Peyer's patch (tissue), 4 donors: ENCODE data around the gene WWP2.

ENCODE experiments used
- POLR2A ChIP-seq, 2 donors: fragments of 450-650 bp; IDR thresholded peaks; one replicate each; pipeline ENCODE4 v1.5.1; 2017; ENCODE audit warnings: antibody characterized with exemption in 2 of 2, mild to moderate bottlenecking in 2 of 2, moderate library complexity in 2 of 2
- TF ChIP-seq, protein P1 (sequence below), 6 experiments: fragments of 450-650 bp in 4 of 6; fragments of 200-600 bp in 2 of 6; sonication (generic) in 1 of 6; IDR thresholded peaks; one replicate each; pipeline ENCODE4 v1.5.1; 2017 to 2019; ENCODE audit warnings: antibody characterized with exemption in 6 of 6, mild to moderate bottlenecking in 3 of 6, moderate library complexity in 1 of 6

DNA sequence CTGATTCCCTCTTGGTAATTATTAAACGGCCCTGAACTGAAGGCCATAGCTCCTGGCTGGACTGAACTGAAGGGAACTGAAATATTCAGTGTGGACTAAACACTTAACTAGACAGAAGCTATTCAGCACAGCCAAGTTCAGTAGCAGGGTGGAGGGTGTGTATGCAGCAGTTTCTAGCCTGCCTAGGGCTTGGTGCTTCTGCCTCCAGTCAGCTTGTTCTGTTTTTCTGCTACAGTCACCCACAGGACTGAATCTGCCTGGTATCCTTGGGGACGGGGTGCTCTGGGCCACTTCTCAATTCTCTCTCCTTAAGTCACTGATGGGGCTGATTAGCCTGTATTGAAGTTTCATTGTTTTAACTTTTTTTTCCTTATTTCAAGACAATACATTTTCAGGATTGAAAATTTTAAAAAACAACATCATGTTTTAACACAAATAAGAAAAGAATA is 77.1 kb downstream of the WWP2 start:
- TF ChIP-seq POLR2A (IDR thresholded peaks at IDR 0.05), result no peak
- TF ChIP-seq, protein P1, sequence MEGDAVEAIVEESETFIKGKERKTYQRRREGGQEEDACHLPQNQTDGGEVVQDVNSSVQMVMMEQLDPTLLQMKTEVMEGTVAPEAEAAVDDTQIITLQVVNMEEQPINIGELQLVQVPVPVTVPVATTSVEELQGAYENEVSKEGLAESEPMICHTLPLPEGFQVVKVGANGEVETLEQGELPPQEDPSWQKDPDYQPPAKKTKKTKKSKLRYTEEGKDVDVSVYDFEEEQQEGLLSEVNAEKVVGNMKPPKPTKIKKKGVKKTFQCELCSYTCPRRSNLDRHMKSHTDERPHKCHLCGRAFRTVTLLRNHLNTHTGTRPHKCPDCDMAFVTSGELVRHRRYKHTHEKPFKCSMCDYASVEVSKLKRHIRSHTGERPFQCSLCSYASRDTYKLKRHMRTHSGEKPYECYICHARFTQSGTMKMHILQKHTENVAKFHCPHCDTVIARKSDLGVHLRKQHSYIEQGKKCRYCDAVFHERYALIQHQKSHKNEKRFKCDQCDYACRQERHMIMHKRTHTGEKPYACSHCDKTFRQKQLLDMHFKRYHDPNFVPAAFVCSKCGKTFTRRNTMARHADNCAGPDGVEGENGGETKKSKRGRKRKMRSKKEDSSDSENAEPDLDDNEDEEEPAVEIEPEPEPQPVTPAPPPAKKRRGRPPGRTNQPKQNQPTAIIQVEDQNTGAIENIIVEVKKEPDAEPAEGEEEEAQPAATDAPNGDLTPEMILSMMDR (IDR thresholded peaks at IDR 0.05), result no peak
